Vagina (tissue), 2 donors: ENCODE results near the gene TBC1D32.

Experiments
- CTCF ChIP-seq, 3 experiments: fragments of 450-650 bp in 2 of 3; fragments of 200-600 bp in 1 of 3; sonication (generic) in 1 of 3; IDR thresholded peaks; one replicate each; pipeline ENCODE4 v1.5.1; 2017 to 2019; ENCODE audit warnings: antibody characterized with exemption in 3 of 3, mild to moderate bottlenecking in 2 of 3, moderate library complexity in 2 of 3
- POLR2AphosphoS5 ChIP-seq, 2 donors: sonication (generic); formaldehyde crosslinking; IDR thresholded peaks; one replicate each; pipeline ENCODE4 v1.9.0; 2017; ENCODE audit warnings: antibody characterized with exemption in 2 of 2, mild to moderate bottlenecking in 2 of 2, low read depth in 1 of 2; ENCODE audit not compliant: insufficient read depth in 1 of 2

- no peak for TF ChIP-seq POLR2AphosphoS5 (IDR thresholded peaks at IDR 0.05; ENCODE audit: insufficient read depth in 1 of 2, low read depth in 1 of 2)
- no peak for TF ChIP-seq CTCF (IDR thresholded peaks at IDR 0.05)
Measured at GRCh38 chr6:121274666-121275295, 59.5 kb downstream of the TBC1D32 start.
